Neural progenitor cell (in vitro differentiated cells): ENCODE data around the gene NFE2L1.

Source experiments
- CTCF ChIP-seq: fragments of 200-600 bp; sonication (generic); IDR thresholded peaks from 2 replicates; pipeline ENCODE4 v1.5.1; 2017; ENCODE audit warnings: antibody characterized with exemption, mild to moderate bottlenecking
- EZH2 ChIP-seq: fragments of 200-600 bp; sonication (generic); IDR thresholded peaks from 2 replicates; pipeline ENCODE4 v1.6.1; 2017; ENCODE audit warnings: antibody characterized with exemption, mild to moderate bottlenecking, moderate library complexity

- TF ChIP-seq CTCF = no peak
- TF ChIP-seq EZH2 = no peak
Observed at GRCh38 chr17:48036693-48037035, 11.5 kb upstream of the NFE2L1 start.
